Endodermal cell (in vitro differentiated cells): Measurements from ENCODE around the gene AOX1. TPM values are rescaled to one million over a fixed set of nuclear protein-coding genes. Genes with fewer than 3 reads are reported as not detected.

Experiments used
- DNase-seq: peaks from one replicate; pipeline ENCODE4 v3.0.0-alpha.2; 2017
- H3K27ac ChIP-seq: 2 replicates; pipeline ENCODE4 v1.5.1; 2013; ENCODE audit warnings: mild to moderate bottlenecking, low read depth, low read length, moderate library complexity
- H3K27me3 ChIP-seq: 2 replicates; pipeline ENCODE4 v1.6.1; 2013; ENCODE audit warnings: mild to moderate bottlenecking, low read length, moderate library complexity; ENCODE audit not compliant: insufficient read depth, control insufficient read depth, poor library complexity, severe bottlenecking
- H3K36me3 ChIP-seq: 2 replicates; pipeline ENCODE4 v1.7.0; 2013; ENCODE audit warnings: mild to moderate bottlenecking, low read length, moderate library complexity; ENCODE audit not compliant: control insufficient read depth, insufficient read depth
- H3K4me1 ChIP-seq: one replicate; pipeline ENCODE4 v1.7.0; 2013; ENCODE audit warnings: low read length; ENCODE audit not compliant: control insufficient read depth, insufficient read depth
- H3K4me3 ChIP-seq: 2 replicates; pipeline ENCODE4 v1.5.1; 2013; ENCODE audit warnings: mild to moderate bottlenecking, low read length, moderate library complexity
- H3K9ac ChIP-seq: 2 replicates; pipeline ENCODE4 v1.6.1; 2013; ENCODE audit warnings: mild to moderate bottlenecking, low read length, moderate library complexity; ENCODE audit not compliant: poor library complexity, severe bottlenecking; ENCODE audit errors: extremely low read depth
- H3K9me3 ChIP-seq: 2 replicates; pipeline ENCODE4 v1.6.1; 2013; ENCODE audit warnings: mild to moderate bottlenecking, low read length, moderate library complexity; ENCODE audit not compliant: control insufficient read depth
- H3K27ac Mint-ChIP-seq: 2 replicates; pipeline ENCODE4 v1.8.0; 2020; ENCODE audit warnings: mixed read lengths
- H3K27me3 Mint-ChIP-seq: 2 replicates; pipeline ENCODE4 v1.8.0; 2021; ENCODE audit warnings: mild to moderate bottlenecking, mixed read lengths; ENCODE audit not compliant: insufficient read depth
- H3K36me3 Mint-ChIP-seq: 2 replicates; pipeline ENCODE4 v1.8.0; 2020; ENCODE audit warnings: low read depth, mixed read lengths
- H3K4me1 Mint-ChIP-seq: 2 replicates; pipeline ENCODE4 v1.8.0; 2020; ENCODE audit warnings: mixed read lengths
- H3K4me3 Mint-ChIP-seq: 2 replicates; pipeline ENCODE4 v1.8.0; 2020; ENCODE audit warnings: mild to moderate bottlenecking, moderate library complexity, mixed read lengths
- H3K9me3 Mint-ChIP-seq: 2 replicates; pipeline ENCODE4 v1.8.0; 2020; ENCODE audit warnings: mild to moderate bottlenecking, mixed read lengths
- WGBS, 2 experiments: methylation state at CpG; one replicate each; pipeline versions ENCODE4 v1.1.5 to v1.1.7; 2013; ENCODE audit warnings: missing lambda C conversion rate in 2 of 2, mixed read lengths in 1 of 2; ENCODE audit not compliant: insufficient coverage in 1 of 2, insufficient read length in 1 of 2; 5-methylcytosine and 5-hydroxymethylcytosine counted together
- total RNA-seq, 2 donors: library from RNA; stranded (reverse); fragmentation: NEBNext Ultra II Directional in 1 of 2; extraction: Animal tissue kit (Norgen Biotek cat#: 25700) in 1 of 2; gene quantifications; 2 replicates in 1 of 2; 3 replicates in 1 of 2; pipeline ENCODE4 v1.2.1, GENCODE V29; 2021
- TF ChIP-seq, protein P1 (sequence below): fragments of 200-600 bp; sonication (generic); conservative IDR thresholded peaks from 2 replicates; pipeline ENCODE4 v1.5.0; 2021; ENCODE audit warnings: antibody characterized with exemption, mild to moderate bottlenecking

The AOX1 gene
- total RNA-seq, 2 donors from 2014 or later = 8.8 to 15.5 TPM

- Mint-ChIP-seq H3K4me1 (peaks cover 25% of the 10 kb centered on the region), H3K4me3 (no peak overlapping the region), H3K27ac (no peak overlapping the region), H3K36me3 (no peaks in the 10 kb centered on the region), H3K27me3 (peaks cover 9% of the 10 kb centered on the region), H3K9me3 (no peaks in the 10 kb centered on the region)
- DNase-seq = no peak
- H3K27me3 ChIP-seq = no peaks in the 10 kb centered on the region
- WGBS, 2 experiments = 84 to 94% methylated on average over 2 of the region's 2 CpGs
- peaks cover 14% of the 10 kb centered on the region for H3K4me1 ChIP-seq
- no peak overlapping the region for H3K9ac ChIP-seq
- H3K9me3 ChIP-seq = no peaks in the 10 kb centered on the region
- H3K27ac ChIP-seq = no peak overlapping the region
- H3K4me3 ChIP-seq = no peak overlapping the region
- no peaks in the 10 kb centered on the region for H3K36me3 ChIP-seq
- TF ChIP-seq, protein P1, sequence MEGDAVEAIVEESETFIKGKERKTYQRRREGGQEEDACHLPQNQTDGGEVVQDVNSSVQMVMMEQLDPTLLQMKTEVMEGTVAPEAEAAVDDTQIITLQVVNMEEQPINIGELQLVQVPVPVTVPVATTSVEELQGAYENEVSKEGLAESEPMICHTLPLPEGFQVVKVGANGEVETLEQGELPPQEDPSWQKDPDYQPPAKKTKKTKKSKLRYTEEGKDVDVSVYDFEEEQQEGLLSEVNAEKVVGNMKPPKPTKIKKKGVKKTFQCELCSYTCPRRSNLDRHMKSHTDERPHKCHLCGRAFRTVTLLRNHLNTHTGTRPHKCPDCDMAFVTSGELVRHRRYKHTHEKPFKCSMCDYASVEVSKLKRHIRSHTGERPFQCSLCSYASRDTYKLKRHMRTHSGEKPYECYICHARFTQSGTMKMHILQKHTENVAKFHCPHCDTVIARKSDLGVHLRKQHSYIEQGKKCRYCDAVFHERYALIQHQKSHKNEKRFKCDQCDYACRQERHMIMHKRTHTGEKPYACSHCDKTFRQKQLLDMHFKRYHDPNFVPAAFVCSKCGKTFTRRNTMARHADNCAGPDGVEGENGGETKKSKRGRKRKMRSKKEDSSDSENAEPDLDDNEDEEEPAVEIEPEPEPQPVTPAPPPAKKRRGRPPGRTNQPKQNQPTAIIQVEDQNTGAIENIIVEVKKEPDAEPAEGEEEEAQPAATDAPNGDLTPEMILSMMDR = no peak
Measured at GRCh38 chr2:200624026-200624425, 38.2 kb downstream of the AOX1 start.

- Histone ChIP-seq H3K27me3 (no peaks in the 10 kb centered on the region), H3K9me3 (no peaks in the 10 kb centered on the region), H3K4me1 (peaks cover 14% of the 10 kb centered on the region), H3K4me3 (no peak overlapping the region), H3K9ac (no peak overlapping the region), H3K27ac (no peak overlapping the region), H3K36me3 (no peaks in the 10 kb centered on the region)
- DNase-seq = no peak
- H3K27me3 Mint-ChIP-seq = peaks cover 13% of the 10 kb centered on the region
- TF ChIP-seq, protein P1 = no peak
- no peak overlapping the region for H3K27ac Mint-ChIP-seq
- H3K9me3 Mint-ChIP-seq = no peaks in the 10 kb centered on the region
- 83 to 89% methylated on average over 1 to 3 of the region's 3 CpGs for WGBS, 2 experiments
- H3K4me1 Mint-ChIP-seq = peaks cover 24% of the 10 kb centered on the region
- no peaks in the 10 kb centered on the region for H3K36me3 Mint-ChIP-seq
- no peak overlapping the region for H3K4me3 Mint-ChIP-seq
Measured at GRCh38 chr2:200624658-200625057, 38.8 kb downstream of the AOX1 start.

DNA sequence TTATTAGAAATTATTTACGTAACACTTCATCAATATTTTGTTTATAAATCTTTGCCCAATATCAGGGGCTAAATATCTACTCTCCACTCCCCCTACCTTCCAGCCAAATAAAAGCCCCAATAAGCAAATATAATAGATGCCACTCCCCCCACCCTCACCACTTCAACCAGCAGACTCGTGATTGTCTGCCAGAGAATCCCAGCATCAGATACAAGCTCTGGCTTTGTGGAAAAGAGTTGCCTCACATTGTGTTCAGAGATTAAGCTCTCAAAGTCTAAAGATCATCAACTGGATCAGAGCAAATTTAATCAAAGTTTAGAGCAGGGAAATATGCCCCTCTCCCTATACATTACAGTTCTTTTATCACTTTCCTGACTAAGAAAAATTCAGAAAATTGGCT lies 39.5 kb downstream of the AOX1 start:
- Mint-ChIP-seq H3K36me3 (no peaks in the 10 kb centered on the region), H3K27me3 (peaks cover 15% of the 10 kb centered on the region), H3K4me3 (no peak overlapping the region), H3K27ac (no peak overlapping the region), H3K9me3 (no peaks in the 10 kb centered on the region), H3K4me1 (peaks cover 24% of the 10 kb centered on the region)
- Histone ChIP-seq H3K9ac (no peak overlapping the region), H3K9me3 (no peaks in the 10 kb centered on the region), H3K27me3 (no peaks in the 10 kb centered on the region), H3K4me1 (peaks cover 14% of the 10 kb centered on the region), H3K36me3 (no peaks in the 10 kb centered on the region), H3K27ac (no peak overlapping the region), H3K4me3 (no peak overlapping the region)
- DNase-seq = no peak
- WGBS, 2 experiments = 78 to 86% methylated on average over 1 to 2 of the region's 2 CpGs
- TF ChIP-seq, protein P1 = no peak
